Activated CD8-positive, alpha-beta memory T cell treated with anti-CD3 and anti-CD28 coated beads, Interleukin-2, amount 50 U/mL, for 24 hours (primary cell): Measurements from ENCODE around the gene FETUB.
"Not testable (repeated sequence)": the region's sequence is repeated elsewhere in the genome, so short reads cannot be mapped to it uniquely, and the experiment has no call there.

Experiments
- DNase-seq: peaks from one replicate; pipeline ENCODE4 v3.0.0-alpha.2; 2020; ENCODE audit errors: extremely low read depth

Gene FETUB

GRCh38 chr3:186671051-186671450, 30.9 kb downstream of the FETUB start:
- DNase-seq, result no peak

GRCh38 chr3:186678604-186679003, 38.4 kb downstream of the FETUB start:
- no peak for DNase-seq

- no peak for DNase-seq
Observed at GRCh38 chr3:186679151-186679550, 39.0 kb downstream of the FETUB start.

- no peak for DNase-seq
Observed at GRCh38 chr3:186680869-186681268, 40.7 kb downstream of the FETUB start.

- no peak for DNase-seq
Observed at GRCh38 chr3:186682812-186683211, 42.6 kb downstream of the FETUB start.

- DNase-seq, result no peak
Observed at GRCh38 chr3:186683979-186684378, 43.8 kb downstream of the FETUB start.

- not testable (repeated sequence) for DNase-seq
Observed at GRCh38 chr3:186686475-186686874, 46.3 kb downstream of the FETUB start.

- no peak for DNase-seq
Observed at GRCh38 chr3:186687120-186687651, 47.0 kb downstream of the FETUB start.

- DNase-seq, result not testable (repeated sequence)
Observed at GRCh38 chr3:186690304-186690703, 50.1 kb downstream of the FETUB start.

GRCh38 chr3:186691676-186692075, 51.5 kb downstream of the FETUB start:
- DNase-seq, result no peak

- DNase-seq, result no peak
Observed at GRCh38 chr3:186693843-186694242, 53.6 kb downstream of the FETUB start.

GRCh38 chr3:186694288-186695032, 54.3 kb downstream of the FETUB start:
- no peak for DNase-seq

GRCh38 chr3:186696522-186696921, 56.3 kb downstream of the FETUB start:
- no peak for DNase-seq

GRCh38 chr3:186697510-186697909, 57.3 kb downstream of the FETUB start:
- DNase-seq, result no peak

- no peak for DNase-seq
Observed at GRCh38 chr3:186700267-186700666, 60.1 kb downstream of the FETUB start.

- DNase-seq, result not testable (repeated sequence)
Observed at GRCh38 chr3:186702451-186702850, 62.3 kb downstream of the FETUB start.
